ENCODE results near the gene NAA50.

NAA50 gene

DNA sequence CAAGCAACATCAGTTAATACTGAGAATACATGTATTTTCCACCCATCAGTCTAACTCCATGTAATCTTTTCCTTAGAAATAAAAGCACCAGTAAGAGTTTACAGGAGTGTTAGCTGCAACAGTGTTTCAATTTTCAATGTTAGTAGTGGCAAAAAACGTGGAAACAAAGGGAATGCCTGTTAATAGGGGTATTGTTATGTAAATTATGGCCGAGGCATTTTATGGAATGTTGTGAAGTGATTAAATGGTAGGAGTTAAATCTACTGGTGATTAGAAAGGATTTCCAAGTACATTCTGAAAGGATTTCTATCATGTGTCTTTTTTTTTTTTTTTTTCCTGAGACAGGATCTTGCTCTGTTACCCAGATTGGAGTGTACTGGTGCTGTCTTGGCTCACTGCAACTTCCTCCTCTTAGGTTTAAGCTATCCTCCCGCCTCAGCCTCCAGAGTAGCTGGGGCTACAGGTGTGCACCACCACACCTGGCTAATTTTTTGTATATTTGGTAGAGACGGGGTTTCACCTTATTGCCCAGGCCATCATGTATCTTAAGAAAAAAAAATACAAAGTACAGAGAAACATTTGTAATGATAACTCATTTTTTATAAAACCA is 7.4 kb upstream of the NAA50 start:
- Mint-ChIP-seq H3K9me3 (peaks cover 4% of the 10 kb centered on the region), H3K36me3 (ENCODE audit: low read depth) (peaks cover 6% of the 10 kb centered on the region)

GRCh38 chr3:113751141-113751540 is 5.1 kb upstream of the NAA50 start:
- H3K27ac Mint-ChIP-seq, result no peak overlapping the region
- H3K27me3 Mint-ChIP-seq (ENCODE audit: low read depth), result no peaks in the 10 kb centered on the region
- H3K36me3 Mint-ChIP-seq (ENCODE audit: low read depth), result peaks cover 6% of the 10 kb centered on the region
- H3K4me3 Mint-ChIP-seq, result no peak overlapping the region
- peaks cover 27% of the 10 kb centered on the region for H3K4me1 Mint-ChIP-seq (ENCODE audit: low read depth)
- H3K9me3 Mint-ChIP-seq, result no peaks in the 10 kb centered on the region

More for the DNA sequence above, 7.4 kb upstream of the NAA50 start:
- Mint-ChIP-seq H3K4me1 (ENCODE audit: low read depth) (peaks cover 14% of the 10 kb centered on the region), H3K27me3 (ENCODE audit: low read depth) (no peaks in the 10 kb centered on the region), H3K4me3 (no peak overlapping the region), H3K27ac (no peak overlapping the region)

- peaks cover 49% of the 10 kb centered on the region for H3K4me1 Mint-ChIP-seq (ENCODE audit: low read depth)
- peak overlapping the region; percentile 97 for H3K4me3 Mint-ChIP-seq
- H3K36me3 Mint-ChIP-seq (ENCODE audit: low read depth), result peaks cover 12% of the 10 kb centered on the region
- H3K27ac Mint-ChIP-seq, result peak overlapping the region; percentile 100
- H3K9me3 Mint-ChIP-seq, result no peaks in the 10 kb centered on the region
- no peaks in the 10 kb centered on the region for H3K27me3 Mint-ChIP-seq (ENCODE audit: low read depth)
Observed at GRCh38 chr3:113747283-113748046, 1.4 kb upstream of the NAA50 start.

DNA sequence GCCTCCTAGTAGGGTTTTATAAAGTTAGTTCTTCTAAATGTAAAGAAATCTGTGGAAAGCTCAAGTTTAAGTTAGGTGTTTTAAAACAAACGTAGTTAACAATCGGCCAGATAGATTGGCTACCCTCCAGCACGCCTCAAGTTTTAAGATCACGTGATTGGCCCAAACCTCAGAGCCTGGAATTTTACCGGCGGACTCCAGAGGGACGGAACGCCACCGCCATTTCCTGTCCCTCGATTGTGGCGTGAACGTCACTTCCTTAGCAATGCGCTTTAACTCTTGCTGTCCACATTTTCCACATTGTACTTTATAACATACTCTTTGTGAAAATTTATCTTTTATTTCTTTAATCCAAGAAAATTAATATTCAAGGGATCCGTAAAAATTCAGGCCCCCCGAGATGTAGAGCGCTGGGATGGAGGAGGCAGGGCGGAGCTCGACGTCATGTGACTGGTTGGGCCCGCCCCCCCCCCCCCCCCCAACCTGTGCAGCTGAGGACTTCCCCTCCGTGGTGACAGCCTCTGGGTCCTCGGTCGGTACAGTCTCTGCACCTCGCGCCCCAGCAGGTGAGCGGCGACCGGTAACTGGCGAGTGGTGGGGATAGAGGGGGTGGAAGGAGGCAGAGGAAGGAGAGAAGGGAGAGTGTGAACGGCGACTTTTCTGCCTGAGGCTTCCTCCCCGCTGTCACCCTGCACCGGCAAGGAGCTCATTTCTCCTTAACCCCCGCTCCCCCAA is 666 bp upstream of the NAA50 start, which contains the start of gene ATP6V1A:
Gene ATP6V1A, plus strand, starts transcription at position 488 of the 735 bp plus-strand sequence. CDS start 31,719 bp downstream, outside the sequence.
- Mint-ChIP-seq H3K4me1 (ENCODE audit: low read depth) (peaks cover 51% of the 10 kb centered on the region), H3K4me3 (peak within 1 kb of the TSS; percentile 97), H3K9me3 (no peaks in the 10 kb centered on the region), H3K27me3 (ENCODE audit: low read depth) (no peaks in the 10 kb centered on the region), H3K36me3 (ENCODE audit: low read depth) (peaks cover 12% of the 10 kb centered on the region), H3K27ac (peak within 1 kb of the TSS; percentile 100)

GRCh38 chr3:113744941-113745755 is 901 bp downstream of the NAA50 start:
- Mint-ChIP-seq H3K27ac (peak overlapping the region; percentile 100), H3K4me3 (peak overlapping the region; percentile 97), H3K4me1 (ENCODE audit: low read depth) (peaks cover 60% of the 10 kb centered on the region), H3K9me3 (no peaks in the 10 kb centered on the region), H3K27me3 (ENCODE audit: low read depth) (no peaks in the 10 kb centered on the region), H3K36me3 (ENCODE audit: low read depth) (peaks cover 12% of the 10 kb centered on the region)

DNA sequence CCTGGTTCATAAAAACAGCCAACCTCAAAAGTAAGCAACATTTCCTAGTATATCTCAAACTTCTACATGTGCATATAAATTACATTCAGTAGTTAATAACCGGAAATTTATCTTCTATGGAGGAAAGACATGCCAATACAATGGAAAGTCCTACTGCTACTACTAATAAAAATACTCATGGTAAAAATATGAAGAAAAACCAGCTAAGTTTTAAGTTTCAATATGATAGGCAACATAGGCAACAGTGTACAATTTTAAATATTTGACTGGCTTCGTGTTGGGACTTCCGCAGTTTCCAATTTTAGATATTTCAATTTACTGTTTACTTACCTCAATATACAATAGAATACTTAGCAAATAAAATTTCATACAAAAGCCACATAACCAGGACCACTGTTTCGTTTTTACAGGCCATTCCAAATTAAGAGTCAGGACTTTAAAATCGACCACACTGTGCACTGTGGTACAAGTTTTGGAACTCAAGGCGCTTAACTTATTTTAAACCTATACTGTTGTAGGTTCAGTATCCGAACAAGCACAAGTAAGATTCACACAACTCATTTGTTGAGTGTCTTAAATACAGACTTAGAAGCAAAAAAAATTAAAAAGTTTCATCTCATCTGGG is 2.9 kb downstream of the NAA50 start:
- H3K4me3 Mint-ChIP-seq, result peak overlapping the region; percentile 97
- H3K4me1 Mint-ChIP-seq (ENCODE audit: low read depth), result peaks cover 45% of the 10 kb centered on the region

GRCh38 chr3:113741620-113742019 is 4.4 kb downstream of the NAA50 start:
- H3K36me3 Mint-ChIP-seq (ENCODE audit: low read depth), result peaks cover 7% of the 10 kb centered on the region
- H3K27me3 Mint-ChIP-seq (ENCODE audit: low read depth), result no peaks in the 10 kb centered on the region
- peaks cover 46% of the 10 kb centered on the region for H3K4me1 Mint-ChIP-seq (ENCODE audit: low read depth)
- no peaks in the 10 kb centered on the region for H3K9me3 Mint-ChIP-seq
- H3K27ac Mint-ChIP-seq, result no peak overlapping the region
- no peak overlapping the region for H3K4me3 Mint-ChIP-seq

More for the DNA sequence above, 2.9 kb downstream of the NAA50 start:
- Mint-ChIP-seq H3K36me3 (ENCODE audit: low read depth) (peaks cover 11% of the 10 kb centered on the region), H3K27me3 (ENCODE audit: low read depth) (no peaks in the 10 kb centered on the region), H3K27ac (peak overlapping the region; percentile 20), H3K9me3 (no peaks in the 10 kb centered on the region)

- Mint-ChIP-seq H3K4me1 (ENCODE audit: low read depth) (peaks cover 44% of the 10 kb centered on the region), H3K4me3 (no peak overlapping the region), H3K27ac (no peak overlapping the region), H3K9me3 (no peaks in the 10 kb centered on the region), H3K36me3 (ENCODE audit: low read depth) (peaks cover 7% of the 10 kb centered on the region), H3K27me3 (ENCODE audit: low read depth) (no peaks in the 10 kb centered on the region)
Observed at GRCh38 chr3:113741086-113741485, 5.0 kb downstream of the NAA50 start.

GRCh38 chr3:113736548-113737089 is 9.4 kb downstream of the NAA50 start:
- Mint-ChIP-seq H3K9me3 (no peaks in the 10 kb centered on the region), H3K36me3 (ENCODE audit: low read depth) (peaks cover 4% of the 10 kb centered on the region), H3K4me3 (no peak overlapping the region), H3K27me3 (ENCODE audit: low read depth) (no peaks in the 10 kb centered on the region), H3K27ac (peak overlapping the region; percentile 22), H3K4me1 (ENCODE audit: low read depth) (peaks cover 25% of the 10 kb centered on the region)

GRCh38 chr3:113731694-113732093 is 14.4 kb downstream of the NAA50 start:
- H3K4me1 Mint-ChIP-seq (ENCODE audit: low read depth), result peaks cover 11% of the 10 kb centered on the region
- peaks cover 9% of the 10 kb centered on the region for H3K36me3 Mint-ChIP-seq (ENCODE audit: low read depth)
- H3K4me3 Mint-ChIP-seq, result no peak overlapping the region
- no peak overlapping the region for H3K27ac Mint-ChIP-seq
- H3K27me3 Mint-ChIP-seq (ENCODE audit: low read depth), result no peaks in the 10 kb centered on the region
- H3K9me3 Mint-ChIP-seq, result no peaks in the 10 kb centered on the region

GRCh38 chr3:113730550-113730949 is 15.5 kb downstream of the NAA50 start:
- H3K9me3 Mint-ChIP-seq, result no peaks in the 10 kb centered on the region
- no peak overlapping the region for H3K4me3 Mint-ChIP-seq
- peaks cover 9% of the 10 kb centered on the region for H3K4me1 Mint-ChIP-seq (ENCODE audit: low read depth)
- H3K27me3 Mint-ChIP-seq (ENCODE audit: low read depth), result no peaks in the 10 kb centered on the region
- H3K36me3 Mint-ChIP-seq (ENCODE audit: low read depth), result peaks cover 9% of the 10 kb centered on the region
- H3K27ac Mint-ChIP-seq, result no peak overlapping the region

DNA sequence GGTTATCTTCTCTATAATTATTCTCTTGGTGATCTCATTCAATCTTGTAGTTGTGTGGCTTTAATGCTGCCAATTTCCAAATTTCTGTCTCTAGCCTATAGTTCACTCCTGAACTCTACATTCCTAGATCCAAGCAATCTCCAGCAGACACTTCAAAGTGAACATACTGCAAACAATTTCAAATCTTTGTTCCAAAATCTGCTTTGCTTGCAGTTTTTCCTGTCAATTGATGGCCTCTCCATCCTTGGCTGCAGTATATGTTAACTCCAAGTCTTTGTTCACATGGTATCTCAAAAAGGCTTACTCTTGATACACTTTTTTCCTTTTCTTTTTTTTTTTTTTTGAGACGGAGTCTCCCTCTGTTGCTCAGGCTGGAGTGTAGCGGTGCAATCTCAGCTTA is 17.4 kb downstream of the NAA50 start:
- Mint-ChIP-seq H3K36me3 (ENCODE audit: low read depth) (peaks cover 12% of the 10 kb centered on the region), H3K4me1 (ENCODE audit: low read depth) (peaks cover 9% of the 10 kb centered on the region), H3K4me3 (no peak overlapping the region), H3K9me3 (no peaks in the 10 kb centered on the region), H3K27ac (no peak overlapping the region), H3K27me3 (ENCODE audit: low read depth) (no peaks in the 10 kb centered on the region)

DNA sequence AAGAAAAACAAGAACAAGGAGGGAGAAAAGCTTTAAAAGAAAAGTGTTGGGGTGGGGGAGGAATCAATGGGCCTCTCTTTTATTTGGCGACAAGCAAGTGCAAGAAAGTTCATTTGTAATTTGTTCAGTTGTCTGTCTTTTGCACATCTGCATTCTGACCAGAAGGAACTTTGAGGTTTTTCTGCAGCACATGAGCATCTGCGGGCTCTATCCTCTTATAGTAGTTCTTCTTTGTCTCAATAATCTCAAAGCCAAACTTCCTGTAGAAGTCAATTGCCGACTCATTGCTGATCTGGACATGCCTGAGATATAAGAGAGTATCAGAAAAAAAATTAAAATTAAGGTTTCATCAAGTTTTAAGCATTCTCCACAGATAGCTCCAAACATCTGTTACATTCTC is 24.4 kb downstream of the NAA50 start:
- no peaks in the 10 kb centered on the region for H3K27me3 Mint-ChIP-seq (ENCODE audit: low read depth)
- peaks cover 7% of the 10 kb centered on the region for H3K4me1 Mint-ChIP-seq (ENCODE audit: low read depth)
- no peak overlapping the region for H3K27ac Mint-ChIP-seq
- H3K36me3 Mint-ChIP-seq (ENCODE audit: low read depth), result peaks cover 24% of the 10 kb centered on the region
- no peaks in the 10 kb centered on the region for H3K9me3 Mint-ChIP-seq
- no peak overlapping the region for H3K4me3 Mint-ChIP-seq
